ENCODE data around the gene PCNT.

DNA sequence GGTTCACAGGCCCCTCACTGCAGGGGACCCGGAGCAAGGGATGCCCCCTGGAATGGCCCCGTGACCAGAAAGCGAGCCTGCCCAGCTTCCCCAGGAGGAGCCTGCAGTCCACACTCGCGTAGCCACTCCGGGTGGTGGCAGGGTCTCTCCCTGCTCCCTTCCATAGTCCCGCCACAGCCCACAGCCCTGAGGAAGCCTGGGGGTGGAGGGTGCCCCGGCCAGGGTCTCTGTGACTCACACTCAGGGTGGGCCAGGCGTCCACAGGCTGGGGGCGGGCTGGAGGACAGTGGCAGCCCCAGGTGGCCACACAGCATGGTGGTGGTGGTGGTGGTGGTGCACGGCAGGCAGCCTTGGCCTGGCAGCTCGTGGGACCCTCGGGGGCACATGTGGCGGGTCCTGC is 22.2 kb upstream of the PCNT start:
- TF ChIP-seq POLR2AphosphoS5 (IDR thresholded peaks at IDR 0.05; ENCODE audit: low read depth, low read length) = no peak
- no peak for TF ChIP-seq CBX8 (IDR thresholded peaks at IDR 0.05; ENCODE audit: borderline replicate concordance, low read depth, low read length)
- TF ChIP-seq, protein P1, sequence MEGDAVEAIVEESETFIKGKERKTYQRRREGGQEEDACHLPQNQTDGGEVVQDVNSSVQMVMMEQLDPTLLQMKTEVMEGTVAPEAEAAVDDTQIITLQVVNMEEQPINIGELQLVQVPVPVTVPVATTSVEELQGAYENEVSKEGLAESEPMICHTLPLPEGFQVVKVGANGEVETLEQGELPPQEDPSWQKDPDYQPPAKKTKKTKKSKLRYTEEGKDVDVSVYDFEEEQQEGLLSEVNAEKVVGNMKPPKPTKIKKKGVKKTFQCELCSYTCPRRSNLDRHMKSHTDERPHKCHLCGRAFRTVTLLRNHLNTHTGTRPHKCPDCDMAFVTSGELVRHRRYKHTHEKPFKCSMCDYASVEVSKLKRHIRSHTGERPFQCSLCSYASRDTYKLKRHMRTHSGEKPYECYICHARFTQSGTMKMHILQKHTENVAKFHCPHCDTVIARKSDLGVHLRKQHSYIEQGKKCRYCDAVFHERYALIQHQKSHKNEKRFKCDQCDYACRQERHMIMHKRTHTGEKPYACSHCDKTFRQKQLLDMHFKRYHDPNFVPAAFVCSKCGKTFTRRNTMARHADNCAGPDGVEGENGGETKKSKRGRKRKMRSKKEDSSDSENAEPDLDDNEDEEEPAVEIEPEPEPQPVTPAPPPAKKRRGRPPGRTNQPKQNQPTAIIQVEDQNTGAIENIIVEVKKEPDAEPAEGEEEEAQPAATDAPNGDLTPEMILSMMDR (IDR thresholded peaks at IDR 0.05; ENCODE audit: control extremely low read depth in 1 of 3, insufficient read depth in 1 of 3, low read depth in 1 of 3, low read length in 3 of 3) = no peak
- TF ChIP-seq SP2 (IDR thresholded peaks at IDR 0.05; ENCODE audit: low read length) = no peak
